GM12872 (cell line): ENCODE data around the gene KRT74.

Experiments used
- TF ChIP-seq, protein P1 (sequence below): IDR thresholded peaks from 3 replicates; pipeline ENCODE4 v1.5.1; 2011; ENCODE audit warnings: low read depth, mild to moderate bottlenecking, low read length, moderate library complexity; ENCODE audit not compliant: insufficient read depth

KRT74 gene

DNA sequence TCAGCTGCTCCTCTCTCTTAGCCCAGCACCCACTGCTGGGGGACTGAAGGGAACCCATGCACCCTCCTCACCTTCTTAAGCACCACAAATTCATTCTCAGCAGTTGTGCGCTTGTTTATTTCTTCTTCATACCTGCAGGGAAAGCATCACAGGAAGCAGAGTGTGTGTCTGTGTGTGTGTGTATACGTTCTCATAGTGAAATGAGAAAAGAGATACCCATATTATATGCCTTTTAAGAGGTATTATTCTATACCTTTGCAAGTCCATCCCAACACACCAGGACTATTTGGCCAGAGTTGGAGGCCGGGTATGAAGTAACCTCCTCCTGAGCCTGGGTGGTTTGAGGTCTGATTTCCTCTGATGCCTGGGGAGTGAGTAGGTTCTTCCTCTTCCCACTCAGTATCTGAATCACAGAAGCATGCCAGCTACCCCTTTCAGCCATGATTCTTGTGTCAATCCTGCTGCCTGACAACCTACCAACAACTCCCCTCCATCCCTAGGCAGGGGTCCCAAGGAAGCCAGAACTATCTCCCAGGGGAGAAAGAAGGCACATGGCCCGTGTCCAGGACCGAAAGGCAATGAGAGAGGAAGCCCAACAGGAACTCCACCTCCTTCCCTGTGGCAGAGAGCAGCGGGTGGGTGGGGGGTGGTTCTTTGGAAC lies 41.7 kb upstream of the KRT74 start:
- TF ChIP-seq, protein P1, sequence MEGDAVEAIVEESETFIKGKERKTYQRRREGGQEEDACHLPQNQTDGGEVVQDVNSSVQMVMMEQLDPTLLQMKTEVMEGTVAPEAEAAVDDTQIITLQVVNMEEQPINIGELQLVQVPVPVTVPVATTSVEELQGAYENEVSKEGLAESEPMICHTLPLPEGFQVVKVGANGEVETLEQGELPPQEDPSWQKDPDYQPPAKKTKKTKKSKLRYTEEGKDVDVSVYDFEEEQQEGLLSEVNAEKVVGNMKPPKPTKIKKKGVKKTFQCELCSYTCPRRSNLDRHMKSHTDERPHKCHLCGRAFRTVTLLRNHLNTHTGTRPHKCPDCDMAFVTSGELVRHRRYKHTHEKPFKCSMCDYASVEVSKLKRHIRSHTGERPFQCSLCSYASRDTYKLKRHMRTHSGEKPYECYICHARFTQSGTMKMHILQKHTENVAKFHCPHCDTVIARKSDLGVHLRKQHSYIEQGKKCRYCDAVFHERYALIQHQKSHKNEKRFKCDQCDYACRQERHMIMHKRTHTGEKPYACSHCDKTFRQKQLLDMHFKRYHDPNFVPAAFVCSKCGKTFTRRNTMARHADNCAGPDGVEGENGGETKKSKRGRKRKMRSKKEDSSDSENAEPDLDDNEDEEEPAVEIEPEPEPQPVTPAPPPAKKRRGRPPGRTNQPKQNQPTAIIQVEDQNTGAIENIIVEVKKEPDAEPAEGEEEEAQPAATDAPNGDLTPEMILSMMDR = no peak

DNA sequence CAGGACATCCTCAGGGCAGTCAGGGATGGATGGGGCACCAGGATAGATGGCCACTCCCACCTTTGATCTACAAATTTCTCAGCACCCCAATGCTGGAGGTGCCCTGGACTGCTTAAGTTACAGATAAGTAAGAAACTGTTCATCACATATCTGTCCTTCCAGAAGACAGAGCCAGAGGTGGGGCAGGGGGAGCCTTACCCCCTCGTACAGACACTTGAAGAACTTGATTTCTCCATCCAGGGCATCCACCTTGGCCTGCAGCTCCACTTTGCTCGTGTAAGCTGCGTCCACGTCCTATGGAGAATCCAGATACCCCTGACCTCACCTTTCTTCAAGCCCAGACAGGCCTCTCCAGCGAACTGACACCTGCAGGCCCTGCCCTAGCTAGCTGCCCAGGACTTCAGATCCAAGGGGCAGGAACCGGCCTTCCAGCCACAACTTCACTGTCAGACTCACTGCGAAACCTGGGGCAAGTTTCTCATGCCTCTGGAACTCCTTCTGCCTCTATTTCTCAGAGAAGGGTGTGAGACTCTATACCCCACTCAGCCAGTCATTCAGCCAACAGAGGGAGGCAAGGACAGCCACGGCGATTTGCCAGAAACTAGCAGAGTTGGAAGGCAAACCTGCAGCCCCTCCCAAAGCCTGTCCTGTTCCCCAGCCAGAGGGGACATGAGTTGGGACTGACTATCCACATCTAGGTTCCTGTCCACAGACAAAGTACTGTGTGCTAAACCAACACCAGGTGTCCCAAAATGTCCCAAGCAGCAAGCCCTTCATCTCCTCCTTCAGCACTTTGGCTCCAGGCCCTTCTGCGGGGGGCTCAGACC lies 41.0 kb upstream of the KRT74 start:
- TF ChIP-seq, protein P1 = no peak

DNA sequence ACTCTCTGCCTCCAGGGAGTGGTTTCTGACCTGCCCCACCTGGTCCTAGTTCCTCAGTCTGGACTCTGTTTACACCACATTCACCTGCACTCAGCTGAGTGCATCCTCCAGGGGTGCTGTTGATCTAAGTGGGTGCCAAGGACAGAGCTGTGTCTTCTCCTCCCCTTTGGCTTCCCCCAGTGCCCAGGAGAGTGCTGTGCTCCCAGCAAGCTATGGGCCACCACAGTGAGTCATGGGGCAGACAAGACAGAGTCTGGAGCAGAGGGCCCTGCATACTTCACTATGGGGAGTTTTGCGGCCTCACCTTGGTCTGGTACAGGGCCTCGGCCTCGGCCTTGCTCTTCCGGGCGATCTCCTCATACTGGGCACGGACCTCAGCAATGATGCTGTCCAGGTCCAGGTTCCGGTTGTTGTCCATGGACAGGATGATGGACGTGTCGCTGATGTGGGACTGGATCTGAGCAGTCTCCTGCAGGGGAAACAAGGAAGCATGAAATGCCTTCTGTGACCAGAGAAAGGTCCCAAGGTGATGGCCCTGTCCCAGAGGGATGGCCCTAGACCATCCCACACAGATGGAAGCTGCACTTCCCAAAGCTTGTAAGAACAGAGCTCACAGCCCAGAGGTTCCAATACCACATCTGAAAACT lies 39.9 kb upstream of the KRT74 start:
- TF ChIP-seq, protein P1 = no peak

GRCh38 chr12:52612431-52613383 lies 39.1 kb upstream of the KRT74 start:
- TF ChIP-seq, protein P1 = no peak

GRCh38 chr12:52611080-52611468 lies 37.4 kb upstream of the KRT74 start:
- TF ChIP-seq, protein P1 = no peak

GRCh38 chr12:52608826-52609630 lies 35.4 kb upstream of the KRT74 start:
- TF ChIP-seq, protein P1 = no peak
